Endothelial cell (in vitro differentiated cells): ENCODE results near the gene ARHGAP8. TPM values are rescaled to one million over a fixed set of nuclear protein-coding genes. Genes with fewer than 3 reads are reported as not detected.

Source experiments
- DNase-seq: peaks from one replicate; pipeline ENCODE4 v3.0.0; 2021; ENCODE audit warnings: low spot score
- H3K27ac Mint-ChIP-seq: one replicate; pipeline ENCODE4 v1.8.0; 2021; ENCODE audit warnings: mixed read lengths, inconsistent platforms; ENCODE audit not compliant: unreplicated experiment
- H3K27me3 Mint-ChIP-seq: one replicate; pipeline ENCODE4 v1.8.0; 2021; ENCODE audit warnings: mild to moderate bottlenecking, moderate library complexity, mixed read lengths, inconsistent platforms; ENCODE audit not compliant: unreplicated experiment
- H3K36me3 Mint-ChIP-seq: one replicate; pipeline ENCODE4 v1.8.0; 2021; ENCODE audit warnings: mild to moderate bottlenecking, low read depth, mixed read lengths, inconsistent platforms; ENCODE audit not compliant: unreplicated experiment
- H3K4me1 Mint-ChIP-seq: one replicate; pipeline ENCODE4 v1.8.0; 2021; ENCODE audit warnings: mild to moderate bottlenecking, mixed read lengths, inconsistent platforms; ENCODE audit not compliant: unreplicated experiment
- H3K4me3 Mint-ChIP-seq: one replicate; pipeline ENCODE4 v1.8.0; 2021; ENCODE audit warnings: mild to moderate bottlenecking, mixed read lengths, inconsistent platforms; ENCODE audit not compliant: unreplicated experiment
- H3K9me3 Mint-ChIP-seq: one replicate; pipeline ENCODE4 v1.8.0; 2021; ENCODE audit warnings: mixed read lengths, inconsistent platforms; ENCODE audit not compliant: unreplicated experiment
- total RNA-seq: library from RNA; stranded (reverse); fragmentation: NEBNext Ultra II Directional; extraction: Animal tissue kit (Norgen Biotek cat#: 25700); gene quantifications from one replicate; pipeline ENCODE4 v1.2.1, GENCODE V29; 2021; ENCODE audit not compliant: unreplicated experiment
- TF ChIP-seq, protein P1 (sequence below): fragments of 200-600 bp; sonication (generic); IDR thresholded peaks from one replicate; pipeline ENCODE4 v1.5.0; 2021; ENCODE audit warnings: antibody characterized with exemption; ENCODE audit not compliant: unreplicated experiment

Gene ARHGAP8
- total RNA-seq, 1 donor from 2014 or later = 0.80 TPM

- peaks cover 6% of the 10 kb centered on the region for H3K27me3 Mint-ChIP-seq
- peaks cover 6% of the 10 kb centered on the region for H3K4me1 Mint-ChIP-seq
- H3K9me3 Mint-ChIP-seq = no peaks in the 10 kb centered on the region
- TF ChIP-seq, protein P1, sequence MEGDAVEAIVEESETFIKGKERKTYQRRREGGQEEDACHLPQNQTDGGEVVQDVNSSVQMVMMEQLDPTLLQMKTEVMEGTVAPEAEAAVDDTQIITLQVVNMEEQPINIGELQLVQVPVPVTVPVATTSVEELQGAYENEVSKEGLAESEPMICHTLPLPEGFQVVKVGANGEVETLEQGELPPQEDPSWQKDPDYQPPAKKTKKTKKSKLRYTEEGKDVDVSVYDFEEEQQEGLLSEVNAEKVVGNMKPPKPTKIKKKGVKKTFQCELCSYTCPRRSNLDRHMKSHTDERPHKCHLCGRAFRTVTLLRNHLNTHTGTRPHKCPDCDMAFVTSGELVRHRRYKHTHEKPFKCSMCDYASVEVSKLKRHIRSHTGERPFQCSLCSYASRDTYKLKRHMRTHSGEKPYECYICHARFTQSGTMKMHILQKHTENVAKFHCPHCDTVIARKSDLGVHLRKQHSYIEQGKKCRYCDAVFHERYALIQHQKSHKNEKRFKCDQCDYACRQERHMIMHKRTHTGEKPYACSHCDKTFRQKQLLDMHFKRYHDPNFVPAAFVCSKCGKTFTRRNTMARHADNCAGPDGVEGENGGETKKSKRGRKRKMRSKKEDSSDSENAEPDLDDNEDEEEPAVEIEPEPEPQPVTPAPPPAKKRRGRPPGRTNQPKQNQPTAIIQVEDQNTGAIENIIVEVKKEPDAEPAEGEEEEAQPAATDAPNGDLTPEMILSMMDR = no peak
- no peak for DNase-seq
- peaks cover 4% of the 10 kb centered on the region for H3K36me3 Mint-ChIP-seq
- no peak overlapping the region for H3K27ac Mint-ChIP-seq
- H3K4me3 Mint-ChIP-seq = no peak overlapping the region
These were observed 8.7 kb downstream of the ARHGAP8 start for GRCh38 chr22:44761025-44761424.

DNA sequence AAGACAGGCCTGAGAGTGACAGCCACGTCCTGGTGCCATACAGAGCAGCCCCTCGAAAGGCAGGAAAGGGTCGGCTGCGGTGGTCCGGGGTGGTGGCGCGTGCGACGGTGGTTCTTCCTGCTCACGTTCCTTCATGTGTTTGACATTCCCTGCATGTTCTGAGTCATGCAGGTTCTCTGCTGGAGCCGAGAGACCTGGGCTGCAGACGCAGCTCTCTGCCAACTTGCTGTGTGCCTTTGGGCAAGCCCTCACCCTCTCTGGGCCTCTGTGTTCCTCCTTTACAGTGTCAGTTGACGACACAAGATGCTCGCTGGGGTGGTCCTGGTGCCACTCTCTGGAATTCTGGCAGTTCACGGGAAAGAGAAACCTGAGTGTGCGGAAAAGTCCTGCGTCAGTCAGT is 12.0 kb downstream of the ARHGAP8 start:
- no peak for DNase-seq
- peak overlapping the region; percentile 15 for H3K4me3 Mint-ChIP-seq
- H3K27ac Mint-ChIP-seq = no peak overlapping the region
- H3K27me3 Mint-ChIP-seq = peaks cover 5% of the 10 kb centered on the region
- H3K9me3 Mint-ChIP-seq = no peaks in the 10 kb centered on the region
- H3K36me3 Mint-ChIP-seq = no peaks in the 10 kb centered on the region
- TF ChIP-seq, protein P1 = no peak
- no peaks in the 10 kb centered on the region for H3K4me1 Mint-ChIP-seq

DNA sequence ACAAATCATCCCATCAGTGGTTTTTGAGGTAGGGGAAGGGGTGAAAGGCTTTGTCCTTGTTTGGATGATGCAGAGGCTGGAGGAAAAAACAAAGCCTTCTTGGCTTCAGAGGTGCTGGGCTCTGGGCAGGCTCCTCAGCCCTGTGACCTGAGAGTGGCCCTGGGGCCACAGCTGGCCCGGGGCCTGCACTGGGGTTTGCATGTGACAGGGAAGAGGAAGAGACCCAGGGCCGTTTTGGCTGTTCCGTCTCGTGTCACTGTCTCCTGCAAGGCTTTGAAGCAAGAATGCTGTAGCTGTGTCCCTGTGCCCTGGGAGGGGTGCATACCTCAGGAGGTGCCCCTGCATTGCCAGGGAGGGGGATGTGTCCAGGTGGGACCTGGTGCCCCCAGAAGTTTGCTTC is 12.6 kb downstream of the ARHGAP8 start:
- TF ChIP-seq, protein P1 = no peak
- Mint-ChIP-seq H3K9me3 (no peaks in the 10 kb centered on the region), H3K27ac (no peak overlapping the region), H3K27me3 (peaks cover 4% of the 10 kb centered on the region), H3K36me3 (no peaks in the 10 kb centered on the region), H3K4me3 (peak overlapping the region; percentile 15), H3K4me1 (no peaks in the 10 kb centered on the region)
- no peak for DNase-seq

GRCh38 chr22:44765571-44766285 is 13.4 kb downstream of the ARHGAP8 start:
- Mint-ChIP-seq H3K4me1 (no peaks in the 10 kb centered on the region), H3K27me3 (peaks cover 4% of the 10 kb centered on the region), H3K9me3 (no peaks in the 10 kb centered on the region), H3K27ac (no peak overlapping the region), H3K36me3 (no peaks in the 10 kb centered on the region), H3K4me3 (no peak overlapping the region)
- TF ChIP-seq, protein P1 = no peak
- DNase-seq = no peak

- DNase-seq = no peak
- no peaks in the 10 kb centered on the region for H3K4me1 Mint-ChIP-seq
- H3K36me3 Mint-ChIP-seq = no peaks in the 10 kb centered on the region
- H3K27ac Mint-ChIP-seq = no peak overlapping the region
- TF ChIP-seq, protein P1 = no peak
- H3K9me3 Mint-ChIP-seq = no peaks in the 10 kb centered on the region
- H3K4me3 Mint-ChIP-seq = no peak overlapping the region
- H3K27me3 Mint-ChIP-seq = peaks cover 2% of the 10 kb centered on the region
These were observed 20.7 kb downstream of the ARHGAP8 start for GRCh38 chr22:44773082-44773481.
